Subcutaneous abdominal adipose tissue (tissue), 5 donors: ENCODE measurements around the gene CORT.
"Not testable (repeated sequence)": the region's sequence is repeated elsewhere in the genome, so short reads cannot be mapped to it uniquely, and the experiment has no call there.

ENCODE experiments used
- H3K27ac ChIP-seq: one replicate; pipeline ENCODE4 v1.7.0; 2013; ENCODE audit warnings: low read depth, mild to moderate bottlenecking, inconsistent platforms, low read length, moderate library complexity
- H3K27me3 ChIP-seq, 5 donors: one replicate each; pipeline ENCODE4 v1.7.0; 2013; ENCODE audit warnings: low read length in 5 of 5, inconsistent platforms in 1 of 5; ENCODE audit not compliant: control insufficient read depth in 5 of 5, insufficient read depth in 4 of 5
- H3K36me3 ChIP-seq, 5 donors: one replicate each; pipeline ENCODE4 v1.7.0; 2013; ENCODE audit warnings: low read length in 5 of 5; ENCODE audit not compliant: control insufficient read depth in 5 of 5, insufficient read depth in 5 of 5
- H3K4me1 ChIP-seq, 5 donors: one replicate each; pipeline ENCODE4 v1.7.0; 2013; ENCODE audit warnings: low read length in 5 of 5, mild to moderate bottlenecking in 3 of 5, moderate library complexity in 1 of 5; ENCODE audit not compliant: control insufficient read depth in 5 of 5, insufficient read depth in 5 of 5
- H3K4me3 ChIP-seq, 5 donors: one replicate each; pipeline ENCODE4 v1.7.0; 2013; ENCODE audit warnings: low read length in 5 of 5, low read depth in 1 of 5
- H3K9ac ChIP-seq, 5 donors: one replicate each; pipeline ENCODE4 v1.7.0; 2013; ENCODE audit warnings: low read length in 5 of 5, mild to moderate bottlenecking in 4 of 5, moderate library complexity in 3 of 5
- H3K9me3 ChIP-seq, 5 donors: one replicate each; pipeline ENCODE4 v1.7.0; 2013; ENCODE audit warnings: low read length in 5 of 5; ENCODE audit not compliant: control insufficient read depth in 5 of 5
- donor health status: healthy.
- donor health status: healthy.
- donor health status: healthy.
- donor health status: healthy.
- donor health status: healthy.

The CORT gene

GRCh38 chr1:10451287-10451686 lies 1.5 kb downstream of the CORT start:
- H3K9ac ChIP-seq, result peak overlapping the region in 1 of 5 donors; percentile 30
- no peaks in the 10 kb centered on the region for H3K36me3 ChIP-seq
- H3K4me1 ChIP-seq, result peaks cover 0 to 17% (median 8%) of the 10 kb centered on the region in 5 donors
- no peak overlapping the region for H3K27ac ChIP-seq
- H3K4me3 ChIP-seq, result peak overlapping the region in 1 of 5 donors; percentile 17
- peaks cover 6 to 15% (median 11%) of the 10 kb centered on the region in 5 donors for H3K27me3 ChIP-seq
- H3K9me3 ChIP-seq, result no peaks in the 10 kb centered on the region

- Histone ChIP-seq H3K27me3 (peaks cover 0 to 3% (median 0%) of the 10 kb centered on the region in 5 donors), H3K27ac (no peak overlapping the region), H3K36me3 (peaks cover 0 to 4% (median 2%) of the 10 kb centered on the region in 5 donors), H3K9me3 (no peaks in the 10 kb centered on the region), H3K4me1 (peaks cover 0 to 24% (median 16%) of the 10 kb centered on the region in 5 donors), H3K9ac (no peak overlapping the region), H3K4me3 (no peak overlapping the region)
These were observed 6.2 kb downstream of the CORT start for GRCh38 chr1:10456048-10456447.

GRCh38 chr1:10456661-10457060 lies 6.8 kb downstream of the CORT start:
- H3K4me1 ChIP-seq, result peaks cover 0 to 18% (median 11%) of the 10 kb centered on the region in 5 donors
- peaks cover 0 to 10% (median 8%) of the 10 kb centered on the region in 5 donors for H3K36me3 ChIP-seq
- no peaks in the 10 kb centered on the region for H3K27me3 ChIP-seq
- no peak overlapping the region for H3K27ac ChIP-seq
- no peak overlapping the region for H3K9ac ChIP-seq
- no peaks in the 10 kb centered on the region for H3K9me3 ChIP-seq
- no peak overlapping the region for H3K4me3 ChIP-seq

- peak overlapping the region in 3 of 5 donors; percentile 14 to 44 (median 27) for H3K4me3 ChIP-seq
- peaks cover 2 to 15% (median 13%) of the 10 kb centered on the region in 5 donors for H3K36me3 ChIP-seq
- peaks cover 0 to 17% (median 11%) of the 10 kb centered on the region in 5 donors for H3K4me1 ChIP-seq
- not testable (repeated sequence) for H3K27me3 ChIP-seq, H3K9me3 ChIP-seq, H3K27ac ChIP-seq
- peak overlapping the region in 2 of 5 donors; percentile 39 to 60 for H3K9ac ChIP-seq
These were observed 7.6 kb downstream of the CORT start for GRCh38 chr1:10457462-10457861.

GRCh38 chr1:10457875-10458274 lies 8.0 kb downstream of the CORT start:
- peaks cover 0 to 17% (median 11%) of the 10 kb centered on the region in 5 donors for H3K4me1 ChIP-seq
- peak overlapping the region in 3 of 5 donors; percentile 14 to 44 (median 27) for H3K4me3 ChIP-seq
- H3K27me3 ChIP-seq, result no peaks in the 10 kb centered on the region
- peaks cover 5 to 19% (median 18%) of the 10 kb centered on the region in 5 donors for H3K36me3 ChIP-seq
- no peaks in the 10 kb centered on the region for H3K9me3 ChIP-seq
- peak overlapping the region in 2 of 5 donors; percentile 39 to 60 for H3K9ac ChIP-seq
- H3K27ac ChIP-seq, result no peak overlapping the region

- H3K4me3 ChIP-seq, result no peak overlapping the region
- peaks cover 5 to 27% (median 25%) of the 10 kb centered on the region in 5 donors for H3K36me3 ChIP-seq
- H3K9ac ChIP-seq, result no peak overlapping the region
- peaks cover 0 to 17% (median 11%) of the 10 kb centered on the region in 5 donors for H3K4me1 ChIP-seq
- no peak overlapping the region for H3K27ac ChIP-seq
- no peaks in the 10 kb centered on the region for H3K27me3 ChIP-seq
- no peaks in the 10 kb centered on the region for H3K9me3 ChIP-seq
These were observed 9.4 kb downstream of the CORT start for GRCh38 chr1:10459184-10459583.

GRCh38 chr1:10467078-10467477 lies 17.2 kb downstream of the CORT start:
- peaks cover 2 to 11% (median 11%) of the 10 kb centered on the region in 5 donors for H3K4me1 ChIP-seq
- no peaks in the 10 kb centered on the region for H3K27me3 ChIP-seq
- no peaks in the 10 kb centered on the region for H3K9me3 ChIP-seq
- no peak overlapping the region for H3K9ac ChIP-seq
- H3K4me3 ChIP-seq, result no peak overlapping the region
- peaks cover 10 to 71% (median 49%) of the 10 kb centered on the region in 5 donors for H3K36me3 ChIP-seq
- no peak overlapping the region for H3K27ac ChIP-seq

GRCh38 chr1:10470043-10470442 lies 20.2 kb downstream of the CORT start:
- H3K27ac ChIP-seq, result no peak overlapping the region
- H3K9me3 ChIP-seq, result no peaks in the 10 kb centered on the region
- H3K4me1 ChIP-seq, result peaks cover 2 to 24% (median 16%) of the 10 kb centered on the region in 5 donors
- no peak overlapping the region for H3K9ac ChIP-seq
- peaks cover 5 to 43% (median 30%) of the 10 kb centered on the region in 5 donors for H3K36me3 ChIP-seq
- H3K27me3 ChIP-seq, result no peaks in the 10 kb centered on the region
- H3K4me3 ChIP-seq, result no peak overlapping the region

GRCh38 chr1:10471411-10472219 lies 21.8 kb downstream of the CORT start:
- H3K4me3 ChIP-seq, result peak overlapping the region; percentile 83 to 90 (median 86)
- peak overlapping the region; percentile 38 to 91 (median 86) for H3K9ac ChIP-seq
- H3K9me3 ChIP-seq, result no peaks in the 10 kb centered on the region
- H3K27ac ChIP-seq, result peak overlapping the region; percentile 51
- H3K27me3 ChIP-seq, result no peaks in the 10 kb centered on the region
- peaks cover 5 to 40% (median 31%) of the 10 kb centered on the region in 5 donors for H3K4me1 ChIP-seq
- peaks cover 5 to 27% (median 20%) of the 10 kb centered on the region in 5 donors for H3K36me3 ChIP-seq
